Muscle layer of colon (tissue), 2 donors: ENCODE measurements around the gene INO80C.
A peak's percentile ranks its signal among the peaks of the same experiment; 100 is the strongest.

ENCODE experiments used
- H3K27ac ChIP-seq: one replicate; pipeline ENCODE4 v1.7.0; 2013; ENCODE audit warnings: low read depth, mild to moderate bottlenecking, low read length, moderate library complexity
- H3K27me3 ChIP-seq, 2 donors: one replicate each; pipeline ENCODE4 v1.7.0; 2013; ENCODE audit warnings: low read length in 2 of 2, mild to moderate bottlenecking in 2 of 2; ENCODE audit not compliant: insufficient read depth in 2 of 2, control insufficient read depth in 1 of 2
- H3K36me3 ChIP-seq: one replicate; pipeline ENCODE4 v1.7.0; 2013; ENCODE audit warnings: mild to moderate bottlenecking, low read length; ENCODE audit not compliant: insufficient read depth
- H3K4me1 ChIP-seq: one replicate; pipeline ENCODE4 v1.7.0; 2013; ENCODE audit warnings: mild to moderate bottlenecking, low read length; ENCODE audit not compliant: insufficient read depth
- H3K4me3 ChIP-seq, 2 donors: one replicate each; pipeline ENCODE4 v1.7.0; 2013; ENCODE audit warnings: low read length in 2 of 2, low read depth in 1 of 2, mild to moderate bottlenecking in 1 of 2, moderate library complexity in 1 of 2
- H3K9ac ChIP-seq: one replicate; pipeline ENCODE4 v1.7.0; 2013; ENCODE audit warnings: low read length
- H3K9me3 ChIP-seq: one replicate; pipeline ENCODE4 v1.7.0; 2013; ENCODE audit warnings: mild to moderate bottlenecking, low read length
- donor health status: abdominal sarcoma.
- donor health status: Adenocarcinoma of cecum.

The INO80C gene

DNA sequence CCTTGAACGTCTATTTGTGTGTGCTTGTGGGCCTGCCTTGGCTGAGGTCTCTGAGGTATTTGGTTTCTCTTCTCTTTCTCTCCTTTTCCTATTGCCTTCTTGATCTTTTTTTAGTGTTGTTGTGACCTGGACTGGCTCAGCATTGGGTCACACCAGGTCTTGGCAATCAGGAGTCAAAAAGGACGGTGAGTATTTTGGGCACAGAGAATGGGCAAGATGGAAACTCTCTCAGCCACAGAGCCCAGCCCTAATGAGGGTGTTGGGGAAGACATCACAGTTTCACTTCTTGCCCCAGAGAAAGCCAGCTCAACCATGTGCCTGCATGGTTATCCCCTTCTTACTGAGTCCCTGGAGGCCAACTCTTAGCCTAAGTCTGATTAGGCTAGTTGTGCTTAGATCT is 13.7 kb upstream of the INO80C start:
- Histone ChIP-seq H3K4me1 (peaks cover 16% of the 10 kb centered on the region), H3K27ac (no peak overlapping the region), H3K9ac (no peak overlapping the region), H3K36me3 (no peaks in the 10 kb centered on the region), H3K9me3 (no peaks in the 10 kb centered on the region), H3K27me3 (no peaks in the 10 kb centered on the region), H3K4me3 (no peak overlapping the region)

- H3K4me3 ChIP-seq = no peak overlapping the region
- H3K27ac ChIP-seq = no peak overlapping the region
Observed at GRCh38 chr18:35510076-35510651, 12.4 kb upstream of the INO80C start.

GRCh38 chr18:35508746-35509338 is 11.1 kb upstream of the INO80C start:
- Histone ChIP-seq H3K27me3 (no peaks in the 10 kb centered on the region), H3K9me3 (no peaks in the 10 kb centered on the region), H3K27ac (no peak overlapping the region), H3K9ac (no peak overlapping the region), H3K36me3 (no peaks in the 10 kb centered on the region), H3K4me3 (no peak overlapping the region), H3K4me1 (no peaks in the 10 kb centered on the region)

More at GRCh38 chr18:35510076-35510651, 12.4 kb upstream of the INO80C start:
- H3K9ac ChIP-seq = no peak overlapping the region
- no peaks in the 10 kb centered on the region for H3K27me3 ChIP-seq
- H3K4me1 ChIP-seq = peaks cover 6% of the 10 kb centered on the region
- H3K9me3 ChIP-seq = no peaks in the 10 kb centered on the region
- no peaks in the 10 kb centered on the region for H3K36me3 ChIP-seq

DNA sequence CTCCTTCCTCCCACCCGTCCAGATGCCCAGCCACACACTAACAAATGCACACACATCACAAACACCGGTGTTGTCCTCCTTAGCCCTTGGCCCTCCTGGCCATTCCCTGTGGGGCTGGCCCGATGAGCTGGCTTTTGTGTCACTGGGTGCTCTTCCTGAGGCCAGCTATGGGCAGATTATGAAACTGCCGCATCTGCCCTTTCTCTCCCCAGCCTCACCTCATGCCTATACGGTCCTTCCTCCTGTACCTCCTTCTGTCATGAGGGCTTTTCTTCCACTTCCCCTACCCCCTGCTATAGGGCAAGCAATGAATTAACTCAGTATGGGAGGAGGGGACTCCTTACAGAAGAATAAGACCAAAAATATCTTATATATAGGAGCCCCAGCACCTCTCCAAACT is 10.3 kb upstream of the INO80C start:
- Histone ChIP-seq H3K36me3 (no peaks in the 10 kb centered on the region), H3K27me3 (no peaks in the 10 kb centered on the region), H3K9me3 (no peaks in the 10 kb centered on the region), H3K4me3 (no peak overlapping the region), H3K9ac (no peak overlapping the region), H3K4me1 (no peaks in the 10 kb centered on the region), H3K27ac (no peak overlapping the region)

- Histone ChIP-seq H3K36me3 (no peaks in the 10 kb centered on the region), H3K27ac (no peak overlapping the region), H3K4me1 (no peaks in the 10 kb centered on the region), H3K4me3 (no peak overlapping the region), H3K9me3 (no peaks in the 10 kb centered on the region), H3K27me3 (no peaks in the 10 kb centered on the region), H3K9ac (no peak overlapping the region)
Observed at GRCh38 chr18:35507623-35508022, 9.9 kb upstream of the INO80C start.

DNA sequence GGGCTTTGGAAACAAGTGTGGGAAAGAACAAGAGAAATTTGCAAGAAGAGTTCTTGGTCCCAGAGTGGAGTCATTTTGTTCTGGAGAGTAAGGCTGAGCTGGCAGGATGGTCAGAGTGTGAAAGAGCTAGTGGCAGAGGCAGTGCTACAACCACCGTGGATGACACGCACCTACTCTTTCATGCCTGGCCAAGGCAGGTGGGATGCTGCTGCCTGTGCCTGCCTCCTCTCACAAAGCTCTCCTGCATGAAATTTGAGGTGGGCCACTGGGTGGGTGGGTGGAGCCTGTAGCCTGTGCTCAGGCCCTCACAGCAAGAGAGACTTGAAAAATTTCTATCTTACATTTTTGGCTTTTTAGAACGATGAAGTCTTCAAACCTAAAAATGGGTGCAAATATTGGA is 9.4 kb upstream of the INO80C start:
- no peaks in the 10 kb centered on the region for H3K9me3 ChIP-seq
- H3K9ac ChIP-seq = no peak overlapping the region
- no peak overlapping the region for H3K4me3 ChIP-seq
- H3K36me3 ChIP-seq = no peaks in the 10 kb centered on the region
- no peaks in the 10 kb centered on the region for H3K4me1 ChIP-seq
- no peaks in the 10 kb centered on the region for H3K27me3 ChIP-seq
- no peak overlapping the region for H3K27ac ChIP-seq

DNA sequence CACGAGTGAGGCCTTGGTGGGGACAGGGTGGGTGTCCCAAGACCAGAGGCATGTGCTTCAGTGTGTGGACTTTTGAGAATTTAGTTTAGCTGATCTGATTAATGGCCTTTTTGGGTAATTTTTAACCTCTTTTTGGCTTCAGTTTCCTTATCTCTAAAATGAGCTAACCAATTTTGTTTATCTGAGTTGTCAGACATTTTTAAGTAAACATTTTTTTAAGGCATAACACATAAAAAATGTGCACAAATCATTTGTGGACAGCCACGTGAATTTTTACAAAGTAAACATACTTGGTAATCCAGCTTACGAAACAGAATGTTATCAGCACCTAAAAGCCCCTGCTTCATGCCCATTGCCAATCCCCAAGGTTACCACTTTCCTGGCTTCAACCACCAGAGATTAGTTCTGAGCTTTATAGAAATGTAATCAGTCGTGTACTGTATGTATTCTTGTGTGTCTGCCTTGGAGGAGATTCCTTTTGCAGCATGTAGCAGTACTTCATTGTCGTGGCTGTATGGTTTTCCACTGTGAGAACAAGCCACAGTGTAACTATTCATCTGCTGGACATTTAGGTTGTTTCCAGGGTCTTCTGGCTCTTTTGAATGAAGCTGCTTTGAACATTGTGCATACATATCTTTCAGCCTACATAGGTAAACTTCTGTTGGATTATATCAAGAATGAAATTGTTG is 8.4 kb upstream of the INO80C start:
- no peaks in the 10 kb centered on the region for H3K9me3 ChIP-seq
- no peak overlapping the region for H3K9ac ChIP-seq
- no peak overlapping the region for H3K4me3 ChIP-seq
- H3K27me3 ChIP-seq = no peaks in the 10 kb centered on the region
- H3K36me3 ChIP-seq = no peaks in the 10 kb centered on the region
- H3K4me1 ChIP-seq = no peaks in the 10 kb centered on the region
- H3K27ac ChIP-seq = no peak overlapping the region

GRCh38 chr18:35504996-35505395 is 7.2 kb upstream of the INO80C start:
- no peaks in the 10 kb centered on the region for H3K9me3 ChIP-seq
- no peak overlapping the region for H3K9ac ChIP-seq
- H3K27ac ChIP-seq = no peak overlapping the region
- no peaks in the 10 kb centered on the region for H3K36me3 ChIP-seq
- no peak overlapping the region for H3K4me3 ChIP-seq
- H3K27me3 ChIP-seq = no peaks in the 10 kb centered on the region
- H3K4me1 ChIP-seq = no peaks in the 10 kb centered on the region

DNA sequence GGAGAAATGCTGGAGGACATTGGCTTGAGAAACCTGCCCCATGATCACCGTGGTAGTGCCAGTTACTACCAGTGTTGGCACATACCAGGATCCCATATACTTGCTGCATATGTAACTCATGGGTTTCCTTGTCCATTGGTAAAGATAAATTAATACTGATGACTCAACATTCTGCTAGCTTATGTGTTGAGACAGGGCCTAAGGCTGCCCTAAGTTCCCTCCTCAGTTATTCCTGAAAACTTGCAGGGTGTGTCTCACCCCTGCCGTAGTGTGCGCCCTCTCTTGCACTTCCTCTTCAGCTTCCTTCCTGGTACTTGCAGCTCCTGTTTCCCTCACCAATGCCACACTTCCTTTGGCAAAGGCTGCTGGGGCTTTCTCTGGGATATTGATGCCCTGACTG is 4.3 kb upstream of the INO80C start:
- no peaks in the 10 kb centered on the region for H3K36me3 ChIP-seq

GRCh38 chr18:35501369-35501768 is 3.6 kb upstream of the INO80C start:
- Histone ChIP-seq H3K27ac (no peak overlapping the region), H3K9ac (no peak overlapping the region)

More for the DNA sequence above, 4.3 kb upstream of the INO80C start:
- no peaks in the 10 kb centered on the region for H3K27me3 ChIP-seq
- no peak overlapping the region for H3K4me3 ChIP-seq
- no peaks in the 10 kb centered on the region for H3K9me3 ChIP-seq
- no peak overlapping the region for H3K27ac ChIP-seq
- H3K9ac ChIP-seq = no peak overlapping the region
- H3K4me1 ChIP-seq = peaks cover 1% of the 10 kb centered on the region

DNA sequence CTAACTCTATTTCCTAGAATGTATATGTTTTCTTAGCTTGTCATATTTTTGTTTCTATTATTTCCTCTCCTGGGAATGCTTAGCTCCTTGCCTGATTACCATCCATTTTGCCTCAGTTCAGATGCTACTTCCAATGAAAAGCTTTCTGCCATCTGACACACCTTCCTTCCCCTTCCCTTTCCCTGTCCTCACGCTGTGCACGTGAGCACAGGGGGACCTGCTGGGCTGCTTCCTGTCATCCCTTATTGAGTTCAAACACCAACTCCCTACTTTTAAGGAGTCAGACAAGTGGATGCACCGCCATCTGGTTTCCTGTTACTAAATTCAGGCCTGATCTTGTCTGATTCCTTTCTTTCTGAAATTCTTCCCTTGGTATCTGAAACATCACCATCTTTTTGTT is 2.4 kb upstream of the INO80C start:
- Histone ChIP-seq H3K9ac (no peak overlapping the region), H3K27ac (no peak overlapping the region), H3K4me1 (peaks cover 19% of the 10 kb centered on the region), H3K27me3 (no peaks in the 10 kb centered on the region), H3K4me3 (no peak overlapping the region), H3K36me3 (no peaks in the 10 kb centered on the region), H3K9me3 (no peaks in the 10 kb centered on the region)

More at GRCh38 chr18:35501369-35501768, 3.6 kb upstream of the INO80C start:
- Histone ChIP-seq H3K4me1 (peaks cover 8% of the 10 kb centered on the region), H3K4me3 (no peak overlapping the region), H3K9me3 (no peaks in the 10 kb centered on the region), H3K27me3 (no peaks in the 10 kb centered on the region), H3K36me3 (no peaks in the 10 kb centered on the region)

- Histone ChIP-seq H3K4me1 (peaks cover 37% of the 10 kb centered on the region), H3K9me3 (no peaks in the 10 kb centered on the region), H3K27me3 (no peaks in the 10 kb centered on the region), H3K4me3 (peak overlapping the region; percentile 17 to 85), H3K27ac (peak overlapping the region; percentile 93), H3K36me3 (no peaks in the 10 kb centered on the region), H3K9ac (peak overlapping the region; percentile 87)
Observed at GRCh38 chr18:35497027-35497369, 762 bp downstream of the INO80C start.
